Measurements from ENCODE around the gene BCL11A. TPM values are rescaled to one million over a fixed set of nuclear protein-coding genes. Genes with fewer than 3 reads are reported as not detected.

Gene BCL11A
- total RNA-seq, 2 experiments from 2014 or later, result 2.3 to 3.3 TPM

DNA sequence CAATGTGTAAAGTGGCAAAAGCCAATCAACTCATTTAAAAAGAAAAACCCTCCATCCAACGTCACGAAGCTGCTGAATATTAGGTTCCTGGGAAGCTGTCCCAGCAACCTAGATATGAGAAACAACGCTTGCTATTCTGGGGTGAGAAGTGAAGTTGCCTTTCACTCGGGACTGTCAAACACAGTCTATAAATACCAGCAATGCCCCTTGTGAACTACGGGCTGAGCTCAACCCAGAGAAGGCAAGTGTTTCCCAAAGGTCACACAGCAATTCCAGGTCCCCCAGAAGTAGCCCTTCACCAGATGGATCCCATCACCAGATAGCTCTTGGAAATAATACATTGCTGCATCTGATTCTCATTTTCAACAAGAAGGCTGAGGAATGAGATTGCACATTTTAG, 67.9 kb downstream of the BCL11A start:
- DNase-seq (no peak), ATAC-seq (ENCODE audit: poor library complexity) (no peak)
- Mint-ChIP-seq H3K36me3 (ENCODE audit: low read depth) (no peaks in the 10 kb centered on the region), H3K4me3 (no peak overlapping the region), H3K9me3 (no peaks in the 10 kb centered on the region), H3K27ac (no peak overlapping the region), H3K4me1 (ENCODE audit: low read depth) (peaks cover 12% of the 10 kb centered on the region), H3K27me3 (no peaks in the 10 kb centered on the region)
- TF ChIP-seq CTCF (IDR thresholded peaks at IDR 0.05), result no peak
- Histone ChIP-seq H3K4me3 (ENCODE audit: low read length) (no peak overlapping the region), H3K27ac (ENCODE audit: low read depth in 1 of 2, low read length in 2 of 2) (no peak overlapping the region), H3K4me1 (ENCODE audit: insufficient read depth, low read length) (no peaks in the 10 kb centered on the region), H3K27me3 (ENCODE audit: control insufficient read depth in 1 of 2, insufficient read depth in 2 of 2, low read length in 2 of 2) (no peaks in the 10 kb centered on the region), H3K36me3 (ENCODE audit: insufficient read depth, low read length) (no peaks in the 10 kb centered on the region), H3K9me3 (ENCODE audit: control insufficient read depth in 1 of 2, insufficient read depth in 1 of 2, low read length in 2 of 2) (no peaks in the 10 kb centered on the region)
- CTCF ChIA-PET, result no interaction called here
- POLR2A ChIA-PET, result no interaction called here
- intact Hi-C loops (cut with DNase I, micrococcal nuclease), result no loop called here

GRCh38 chr2:60485055-60485454, 68.4 kb downstream of the BCL11A start:
- no peak for ATAC-seq (ENCODE audit: poor library complexity)
- no peak for TF ChIP-seq CTCF (IDR thresholded peaks at IDR 0.05)
- Histone ChIP-seq H3K4me1 (ENCODE audit: insufficient read depth, low read length) (no peaks in the 10 kb centered on the region), H3K36me3 (ENCODE audit: insufficient read depth, low read length) (no peaks in the 10 kb centered on the region), H3K4me3 (ENCODE audit: low read length) (no peak overlapping the region), H3K27ac (ENCODE audit: low read depth in 1 of 2, low read length in 2 of 2) (no peak overlapping the region), H3K9me3 (ENCODE audit: control insufficient read depth in 1 of 2, insufficient read depth in 1 of 2, low read length in 2 of 2) (no peaks in the 10 kb centered on the region), H3K27me3 (ENCODE audit: control insufficient read depth in 1 of 2, insufficient read depth in 2 of 2, low read length in 2 of 2) (no peaks in the 10 kb centered on the region)
- intact Hi-C loops (cut with DNase I, micrococcal nuclease), result no loop called here
- DNase-seq, result no peak
- Mint-ChIP-seq H3K4me3 (no peak overlapping the region), H3K9me3 (no peaks in the 10 kb centered on the region), H3K36me3 (ENCODE audit: low read depth) (no peaks in the 10 kb centered on the region), H3K27me3 (no peaks in the 10 kb centered on the region), H3K27ac (no peak overlapping the region), H3K4me1 (ENCODE audit: low read depth) (peaks cover 12% of the 10 kb centered on the region)
- ChIA-PET POLR2A (no interaction called here), CTCF (no interaction called here)

GRCh38 chr2:60484133-60484645, 69.3 kb downstream of the BCL11A start:
- H3K4me1 ChIP-seq (ENCODE audit: insufficient read depth, low read length), result no peaks in the 10 kb centered on the region
- H3K27me3 ChIP-seq (ENCODE audit: control insufficient read depth in 1 of 2, insufficient read depth in 2 of 2, low read length in 2 of 2), result no peaks in the 10 kb centered on the region
- no peak overlapping the region for H3K27ac ChIP-seq (ENCODE audit: low read depth in 1 of 2, low read length in 2 of 2)
- Mint-ChIP-seq H3K9me3 (no peaks in the 10 kb centered on the region), H3K4me3 (no peak overlapping the region), H3K4me1 (ENCODE audit: low read depth) (peaks cover 12% of the 10 kb centered on the region), H3K27ac (no peak overlapping the region), H3K36me3 (ENCODE audit: low read depth) (no peaks in the 10 kb centered on the region), H3K27me3 (no peaks in the 10 kb centered on the region)
- H3K4me3 ChIP-seq (ENCODE audit: low read length), result no peak overlapping the region
- H3K36me3 ChIP-seq (ENCODE audit: insufficient read depth, low read length), result no peaks in the 10 kb centered on the region
- H3K9me3 ChIP-seq (ENCODE audit: control insufficient read depth in 1 of 2, insufficient read depth in 1 of 2, low read length in 2 of 2), result no peaks in the 10 kb centered on the region
- DNase-seq (peak in 2 of 14 experiments; percentile 46 to 57), ATAC-seq (ENCODE audit: poor library complexity) (no peak)
- TF ChIP-seq CTCF (IDR thresholded peaks at IDR 0.05), result no peak
- ChIA-PET CTCF (no interaction called here), POLR2A (no interaction called here)
- intact Hi-C loops (cut with DNase I, micrococcal nuclease), result no loop called here

All from CD4-positive, alpha-beta T cell (primary cell).